Esophagus squamous epithelium (tissue), 4 donors: ENCODE data around the gene TRAF3.

ENCODE experiments used
- POLR2A ChIP-seq, 4 donors: fragments of 450-650 bp; IDR thresholded peaks; one replicate each; pipeline ENCODE4 v1.6.1; 2017; ENCODE audit warnings: antibody characterized with exemption in 4 of 4, mild to moderate bottlenecking in 4 of 4, moderate library complexity in 3 of 4
- TF ChIP-seq, protein P1 (sequence below), 6 experiments: fragments of 450-650 bp in 4 of 6; fragments of 200-600 bp in 2 of 6; sonication (generic) in 2 of 6; IDR thresholded peaks; one replicate each; pipeline ENCODE4 v1.5.1; 2016 to 2019; ENCODE audit warnings: antibody characterized with exemption in 6 of 6, mild to moderate bottlenecking in 4 of 6, moderate library complexity in 4 of 6

DNA sequence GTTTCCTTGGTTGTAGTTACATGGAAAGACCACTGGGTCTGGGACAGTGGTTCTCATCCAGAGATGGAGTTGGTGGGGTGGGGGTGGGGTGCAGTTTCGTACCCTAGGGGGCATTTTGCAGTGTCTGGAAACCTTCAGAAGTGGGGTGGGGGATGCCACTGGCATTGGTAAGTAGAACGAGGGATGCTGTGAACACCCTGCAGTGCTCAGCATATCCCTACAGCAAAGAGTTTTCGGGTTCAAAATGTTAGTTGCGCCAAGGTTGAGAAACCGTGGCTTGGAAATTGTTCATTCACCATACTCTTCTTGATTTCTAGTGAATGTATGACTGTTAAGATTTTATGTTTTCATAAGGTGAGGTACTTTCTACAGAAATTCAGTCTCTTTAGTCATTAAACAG, 28.7 kb downstream of the TRAF3 start:
- no peak for TF ChIP-seq POLR2A (IDR thresholded peaks at IDR 0.05)
- TF ChIP-seq, protein P1, sequence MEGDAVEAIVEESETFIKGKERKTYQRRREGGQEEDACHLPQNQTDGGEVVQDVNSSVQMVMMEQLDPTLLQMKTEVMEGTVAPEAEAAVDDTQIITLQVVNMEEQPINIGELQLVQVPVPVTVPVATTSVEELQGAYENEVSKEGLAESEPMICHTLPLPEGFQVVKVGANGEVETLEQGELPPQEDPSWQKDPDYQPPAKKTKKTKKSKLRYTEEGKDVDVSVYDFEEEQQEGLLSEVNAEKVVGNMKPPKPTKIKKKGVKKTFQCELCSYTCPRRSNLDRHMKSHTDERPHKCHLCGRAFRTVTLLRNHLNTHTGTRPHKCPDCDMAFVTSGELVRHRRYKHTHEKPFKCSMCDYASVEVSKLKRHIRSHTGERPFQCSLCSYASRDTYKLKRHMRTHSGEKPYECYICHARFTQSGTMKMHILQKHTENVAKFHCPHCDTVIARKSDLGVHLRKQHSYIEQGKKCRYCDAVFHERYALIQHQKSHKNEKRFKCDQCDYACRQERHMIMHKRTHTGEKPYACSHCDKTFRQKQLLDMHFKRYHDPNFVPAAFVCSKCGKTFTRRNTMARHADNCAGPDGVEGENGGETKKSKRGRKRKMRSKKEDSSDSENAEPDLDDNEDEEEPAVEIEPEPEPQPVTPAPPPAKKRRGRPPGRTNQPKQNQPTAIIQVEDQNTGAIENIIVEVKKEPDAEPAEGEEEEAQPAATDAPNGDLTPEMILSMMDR (IDR thresholded peaks at IDR 0.05) = no peak
